Adrenal gland (tissue), 5 donors: ENCODE data around the gene SOST.

Experiments
- CTCF ChIP-seq, 6 experiments: fragments of 450-650 bp in 4 of 6; fragments of 200-600 bp in 2 of 6; sonication (generic) in 1 of 6; IDR thresholded peaks; 1 replicate in 5 of 6; 2 replicates in 1 of 6; pipeline versions ENCODE4 v1.5.1 to v1.8.0; 2016 to 2021; ENCODE audit warnings: antibody characterized with exemption in 6 of 6, mild to moderate bottlenecking in 2 of 6, moderate library complexity in 1 of 6
- POLR2A ChIP-seq, 2 donors: fragments of 450-650 bp; IDR thresholded peaks; one replicate each; pipeline ENCODE4 v1.6.1; 2017; ENCODE audit warnings: antibody characterized with exemption in 2 of 2, mild to moderate bottlenecking in 2 of 2, moderate library complexity in 1 of 2
- donor health status: DM: no; HTN: no; CAD: no.

DNA sequence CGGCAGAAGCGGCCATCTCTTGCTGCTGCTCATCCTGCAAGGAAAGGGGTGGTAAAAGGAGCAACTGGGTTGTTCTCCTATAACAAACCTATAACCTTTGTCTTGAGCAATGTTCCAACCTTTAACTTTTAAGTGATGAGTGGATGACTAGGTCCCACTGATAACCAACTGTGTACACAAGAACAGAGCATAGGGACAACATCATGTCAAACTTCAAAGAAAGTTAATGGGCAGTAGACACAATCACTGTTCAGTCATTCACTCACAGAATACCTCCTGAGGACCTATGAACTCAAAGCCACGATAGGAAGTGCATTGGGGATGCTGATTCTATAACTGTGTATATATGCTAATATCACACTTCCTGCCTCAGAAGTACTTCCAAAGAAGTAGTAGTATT lies 43.3 kb upstream of the SOST start:
- TF ChIP-seq CTCF (IDR thresholded peaks at IDR 0.05) (no peak), POLR2A (IDR thresholded peaks at IDR 0.05) (no peak)
